KG1 (cell line): ENCODE measurements around the gene TSPY10.
"Not testable (repeated sequence)": the region's sequence is repeated elsewhere in the genome, so short reads cannot be mapped to it uniquely, and the experiment has no call there.

Source experiments
- DNase-seq: peaks from one replicate; lab custom pipeline; 2025; lab: John Stamatoyannopoulos, UW

Gene TSPY10, protein sequence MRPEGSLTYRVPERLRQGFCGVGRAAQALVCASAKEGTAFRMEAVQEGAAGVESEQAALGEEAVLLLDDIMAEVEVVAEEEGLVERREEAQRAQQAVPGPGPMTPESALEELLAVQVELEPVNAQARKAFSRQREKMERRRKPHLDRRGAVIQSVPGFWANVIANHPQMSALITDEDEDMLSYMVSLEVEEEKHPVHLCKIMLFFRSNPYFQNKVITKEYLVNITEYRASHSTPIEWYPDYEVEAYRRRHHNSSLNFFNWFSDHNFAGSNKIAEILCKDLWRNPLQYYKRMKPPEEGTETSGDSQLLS

DNA sequence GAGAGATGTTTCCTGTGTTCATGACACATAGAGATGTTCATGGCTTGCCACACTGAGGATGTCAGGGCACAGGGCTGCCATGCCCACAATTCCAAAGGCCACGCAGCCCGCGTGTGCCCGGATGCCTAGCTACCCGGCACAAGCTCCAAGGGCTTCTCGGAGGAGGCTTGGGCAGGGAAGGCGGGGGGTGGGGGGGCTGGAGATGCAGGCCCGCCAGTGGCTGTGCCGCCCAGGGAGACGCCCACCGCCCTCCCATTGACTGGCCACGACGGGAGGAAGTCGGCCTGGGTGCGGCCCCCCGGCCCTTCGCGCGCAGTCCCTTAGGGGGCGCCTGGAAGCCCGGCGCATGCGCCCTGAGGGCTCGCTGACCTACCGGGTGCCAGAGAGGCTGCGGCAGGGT is at the start of gene TSPY10:
TSS of gene TSPY10 (plus strand) at position 301 of the 400 bp plus-strand sequence. CDS start at position 347, 46 bp downstream.
- not testable (repeated sequence) for DNase-seq

DNA sequence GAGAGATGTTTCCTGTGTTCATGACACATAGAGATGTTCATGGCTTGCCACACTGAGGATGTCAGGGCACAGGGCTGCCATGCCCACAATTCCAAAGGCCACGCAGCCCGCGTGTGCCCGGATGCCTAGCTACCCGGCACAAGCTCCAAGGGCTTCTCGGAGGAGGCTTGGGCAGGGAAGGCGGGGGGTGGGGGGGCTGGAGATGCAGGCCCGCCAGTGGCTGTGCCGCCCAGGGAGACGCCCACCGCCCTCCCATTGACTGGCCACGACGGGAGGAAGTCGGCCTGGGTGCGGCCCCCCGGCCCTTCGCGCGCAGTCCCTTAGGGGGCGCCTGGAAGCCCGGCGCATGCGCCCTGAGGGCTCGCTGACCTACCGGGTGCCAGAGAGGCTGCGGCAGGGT is 40.7 kb upstream of the TSPY10 start, which contains the start of gene TSPY9:
TSS of gene TSPY9 (plus strand) at position 301 of the 400 bp plus-strand sequence. CDS start at position 347, 46 bp downstream.
- DNase-seq = not testable (repeated sequence)

DNA sequence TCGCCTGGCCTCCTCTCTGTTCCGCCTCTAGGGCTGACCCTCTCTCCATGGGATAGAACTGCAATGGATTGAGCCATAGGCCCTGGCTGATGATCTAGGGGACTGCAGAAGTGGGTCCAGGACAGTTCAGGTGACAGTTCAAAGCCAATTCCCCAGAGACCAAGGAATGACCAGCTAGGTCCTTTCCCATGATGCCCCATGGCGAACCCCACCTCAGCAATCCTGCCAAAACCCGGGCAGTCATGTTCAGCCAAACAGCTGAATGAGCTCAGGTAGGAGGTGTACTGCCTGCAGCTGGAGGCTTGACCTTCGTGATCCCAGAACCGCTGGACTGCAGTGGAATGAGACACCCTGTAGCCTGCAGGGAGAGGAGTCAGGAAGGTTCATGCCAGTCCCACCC is 23.3 kb upstream of the TSPY10 start:
- not testable (repeated sequence) for DNase-seq

DNA sequence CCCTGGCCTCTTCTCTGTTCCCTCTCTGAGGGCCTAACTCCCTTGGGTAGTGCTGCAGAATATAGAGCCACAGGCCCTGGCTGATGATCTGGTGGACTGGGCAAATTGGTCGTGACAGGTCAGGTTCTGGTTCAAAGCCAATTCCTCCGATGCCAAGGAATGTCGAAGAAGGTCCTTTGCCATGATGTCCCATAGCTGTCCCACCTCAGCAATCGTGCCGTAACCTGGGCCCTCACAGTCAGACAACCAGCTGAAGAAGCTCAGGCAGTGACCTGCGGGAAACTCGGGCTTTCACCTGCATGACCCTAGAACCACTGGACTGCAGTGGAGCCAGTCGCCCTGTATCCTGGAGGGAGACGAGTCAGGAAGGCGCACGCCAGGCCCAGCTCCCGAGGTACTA is 11.4 kb upstream of the TSPY10 start:
- DNase-seq = not testable (repeated sequence)
